Suprapubic skin (tissue), 4 donors: ENCODE measurements around the gene SRSF2. TPM values are rescaled to one million over a fixed set of nuclear protein-coding genes. Genes with fewer than 3 reads are reported as not detected.
"Not testable (repeated sequence)": the region's sequence is repeated elsewhere in the genome, so short reads cannot be mapped to it uniquely, and the experiment has no call there.

Experiments
- DNase-seq, 2 donors: peaks; one replicate each; pipeline ENCODE4 v3.0.0-alpha.2; 2019; ENCODE audit warnings: low spot score in 2 of 2
- H3K27ac ChIP-seq: fragments of 200-600 bp; sonication (generic); one replicate; pipeline ENCODE4 v1.5.1; 2019
- H3K27me3 ChIP-seq: fragments of 200-600 bp; sonication (generic); one replicate; pipeline ENCODE4 v1.5.1; 2019
- H3K36me3 ChIP-seq: fragments of 200-600 bp; sonication (generic); one replicate; pipeline ENCODE4 v1.5.1; 2019
- H3K4me1 ChIP-seq: fragments of 200-600 bp; sonication (generic); one replicate; pipeline ENCODE4 v1.5.1; 2019
- H3K4me3 ChIP-seq: fragments of 200-600 bp; sonication (generic); one replicate; pipeline ENCODE4 v1.5.1; 2019; ENCODE audit warnings: mild to moderate bottlenecking
- H3K9me3 ChIP-seq: fragments of 200-600 bp; sonication (generic); one replicate; pipeline ENCODE4 v1.5.1; 2019
- EP300 ChIP-seq: sonication (generic); formaldehyde crosslinking; IDR thresholded peaks from one replicate; pipeline ENCODE4 v1.6.1; 2017; ENCODE audit warnings: antibody characterized with exemption
- POLR2A ChIP-seq, 2 donors: fragments of 450-650 bp; IDR thresholded peaks; one replicate each; pipeline ENCODE4 v1.6.1; 2017; ENCODE audit warnings: antibody characterized with exemption in 2 of 2, mild to moderate bottlenecking in 2 of 2, moderate library complexity in 2 of 2
- POLR2AphosphoS5 ChIP-seq, 3 donors: sonication (generic); formaldehyde crosslinking; IDR thresholded peaks; one replicate each; pipeline ENCODE4 v1.6.1; 2017; ENCODE audit warnings: antibody characterized with exemption in 3 of 3
- WGBS: methylation state at CpG from one replicate; pipeline ENCODE4 v1.1.5; 2018; 5-methylcytosine and 5-hydroxymethylcytosine counted together
- total RNA-seq, 4 donors: library from RNA; depleted of rRNA; stranded (reverse); fragments of >200 nt; gene quantifications; one replicate each; pipeline ENCODE4 v1.1.0, GENCODE V29; 2016
- TF ChIP-seq, protein P1 (sequence below), 2 donors: fragments of 200-600 bp in 1 of 2; fragments of 450-650 bp in 1 of 2; sonication (generic) in 1 of 2; IDR thresholded peaks; one replicate each; pipeline ENCODE4 v1.5.1; 2016 to 2019; ENCODE audit warnings: antibody characterized with exemption in 2 of 2, mild to moderate bottlenecking in 1 of 2, moderate library complexity in 1 of 2

The SRSF2 gene
- total RNA-seq, 4 donors from 2014 or later, result 170 to 253 (median 186) TPM

- Histone ChIP-seq H3K4me1 (peaks cover 54% of the 10 kb centered on the region), H3K4me3 (peak overlapping the region; percentile 31)
- peak; percentile 87 to 90 for DNase-seq
Observed at GRCh38 chr17:76700617-76701470, 36.3 kb downstream of the SRSF2 start.

GRCh38 chr17:76700270-76700616, 36.9 kb downstream of the SRSF2 start:
- no peaks in the 10 kb centered on the region for H3K27me3 ChIP-seq
- no peaks in the 10 kb centered on the region for H3K9me3 ChIP-seq
- peaks cover 60% of the 10 kb centered on the region for H3K4me1 ChIP-seq
- TF ChIP-seq EP300, result no peak
- TF ChIP-seq POLR2AphosphoS5 (IDR thresholded peaks at IDR 0.05), result no peak
- TF ChIP-seq, protein P1, sequence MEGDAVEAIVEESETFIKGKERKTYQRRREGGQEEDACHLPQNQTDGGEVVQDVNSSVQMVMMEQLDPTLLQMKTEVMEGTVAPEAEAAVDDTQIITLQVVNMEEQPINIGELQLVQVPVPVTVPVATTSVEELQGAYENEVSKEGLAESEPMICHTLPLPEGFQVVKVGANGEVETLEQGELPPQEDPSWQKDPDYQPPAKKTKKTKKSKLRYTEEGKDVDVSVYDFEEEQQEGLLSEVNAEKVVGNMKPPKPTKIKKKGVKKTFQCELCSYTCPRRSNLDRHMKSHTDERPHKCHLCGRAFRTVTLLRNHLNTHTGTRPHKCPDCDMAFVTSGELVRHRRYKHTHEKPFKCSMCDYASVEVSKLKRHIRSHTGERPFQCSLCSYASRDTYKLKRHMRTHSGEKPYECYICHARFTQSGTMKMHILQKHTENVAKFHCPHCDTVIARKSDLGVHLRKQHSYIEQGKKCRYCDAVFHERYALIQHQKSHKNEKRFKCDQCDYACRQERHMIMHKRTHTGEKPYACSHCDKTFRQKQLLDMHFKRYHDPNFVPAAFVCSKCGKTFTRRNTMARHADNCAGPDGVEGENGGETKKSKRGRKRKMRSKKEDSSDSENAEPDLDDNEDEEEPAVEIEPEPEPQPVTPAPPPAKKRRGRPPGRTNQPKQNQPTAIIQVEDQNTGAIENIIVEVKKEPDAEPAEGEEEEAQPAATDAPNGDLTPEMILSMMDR (IDR thresholded peaks at IDR 0.05), result no peak
- TF ChIP-seq POLR2A (IDR thresholded peaks at IDR 0.05), result no peak
- H3K4me3 ChIP-seq, result peak overlapping the region; percentile 31
- DNase-seq, result no peak
- no peaks in the 10 kb centered on the region for H3K36me3 ChIP-seq
- peak overlapping the region; percentile 75 for H3K27ac ChIP-seq
- 29% methylated on average over 8 of the region's 8 CpGs for WGBS

More at GRCh38 chr17:76700617-76701470, 36.3 kb downstream of the SRSF2 start:
- TF ChIP-seq EP300 (no peak), POLR2A (IDR thresholded peaks at IDR 0.05) (peak in 1 of 2 donors; percentile 8), POLR2AphosphoS5 (IDR thresholded peaks at IDR 0.05) (no peak)
- TF ChIP-seq, protein P1 (IDR thresholded peaks at IDR 0.05), result no peak
- Histone ChIP-seq H3K27me3 (no peaks in the 10 kb centered on the region), H3K36me3 (no peaks in the 10 kb centered on the region), H3K9me3 (no peaks in the 10 kb centered on the region), H3K27ac (peak overlapping the region; percentile 75)
- WGBS, result 15% methylated on average over 33 of the region's 33 CpGs

- not testable (repeated sequence) for DNase-seq, H3K27me3 ChIP-seq, H3K27ac ChIP-seq, H3K36me3 ChIP-seq, H3K9me3 ChIP-seq, H3K4me3 ChIP-seq
- peaks cover 70% of the 10 kb centered on the region for H3K4me1 ChIP-seq
- WGBS, result 92% methylated on average over 7 of the region's 7 CpGs
Observed at GRCh38 chr17:76698466-76698977, 38.6 kb downstream of the SRSF2 start.

DNA sequence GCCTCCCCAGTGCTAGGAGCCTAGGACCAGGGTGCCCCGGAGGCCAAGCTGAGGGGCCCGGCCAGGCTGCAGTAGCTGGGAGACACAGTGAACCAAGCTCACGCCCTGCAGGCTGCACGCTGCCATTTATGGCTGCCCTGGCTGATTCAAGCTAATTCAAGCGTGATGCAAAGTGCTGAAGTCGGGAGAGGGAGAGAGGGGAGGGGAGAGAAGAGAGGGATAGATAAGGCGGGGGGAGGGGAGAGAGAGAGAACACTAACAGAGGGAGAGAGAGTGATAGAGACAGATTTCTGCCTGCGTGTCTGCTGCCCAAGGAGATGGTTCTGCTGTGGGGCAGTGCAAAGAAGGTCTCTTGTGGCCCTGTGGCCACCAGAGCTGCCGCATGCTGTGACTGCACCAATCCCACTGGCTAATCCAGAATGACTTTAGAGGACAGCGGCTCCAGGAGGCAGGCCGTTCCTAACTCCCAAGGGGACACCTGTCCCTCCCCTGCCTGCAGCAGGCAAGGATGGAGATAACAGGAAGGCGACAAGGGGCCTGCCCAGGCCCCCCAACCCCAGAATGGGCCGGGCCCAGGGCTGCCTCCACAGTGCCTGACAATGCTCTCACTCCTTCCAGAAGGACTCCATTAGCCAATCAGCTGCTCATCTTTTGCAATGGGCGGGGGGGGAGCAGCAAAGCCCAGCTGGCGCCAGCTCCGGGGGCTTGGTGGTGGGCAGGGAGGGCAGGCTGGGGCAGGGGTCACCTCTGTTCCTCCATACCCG, 39.2 kb downstream of the SRSF2 start:
- Histone ChIP-seq H3K27me3 (no peaks in the 10 kb centered on the region), H3K4me3 (no peak overlapping the region), H3K36me3 (no peaks in the 10 kb centered on the region), H3K4me1 (peaks cover 70% of the 10 kb centered on the region), H3K27ac (peak overlapping the region; percentile 7), H3K9me3 (no peaks in the 10 kb centered on the region)
- no peak for DNase-seq
- TF ChIP-seq POLR2A (IDR thresholded peaks at IDR 0.05), result no peak
- TF ChIP-seq, protein P1 (IDR thresholded peaks at IDR 0.05), result no peak
- TF ChIP-seq EP300, result no peak
- TF ChIP-seq POLR2AphosphoS5 (IDR thresholded peaks at IDR 0.05), result no peak
- WGBS, result 59% methylated on average over 16 of the region's 17 CpGs

DNA sequence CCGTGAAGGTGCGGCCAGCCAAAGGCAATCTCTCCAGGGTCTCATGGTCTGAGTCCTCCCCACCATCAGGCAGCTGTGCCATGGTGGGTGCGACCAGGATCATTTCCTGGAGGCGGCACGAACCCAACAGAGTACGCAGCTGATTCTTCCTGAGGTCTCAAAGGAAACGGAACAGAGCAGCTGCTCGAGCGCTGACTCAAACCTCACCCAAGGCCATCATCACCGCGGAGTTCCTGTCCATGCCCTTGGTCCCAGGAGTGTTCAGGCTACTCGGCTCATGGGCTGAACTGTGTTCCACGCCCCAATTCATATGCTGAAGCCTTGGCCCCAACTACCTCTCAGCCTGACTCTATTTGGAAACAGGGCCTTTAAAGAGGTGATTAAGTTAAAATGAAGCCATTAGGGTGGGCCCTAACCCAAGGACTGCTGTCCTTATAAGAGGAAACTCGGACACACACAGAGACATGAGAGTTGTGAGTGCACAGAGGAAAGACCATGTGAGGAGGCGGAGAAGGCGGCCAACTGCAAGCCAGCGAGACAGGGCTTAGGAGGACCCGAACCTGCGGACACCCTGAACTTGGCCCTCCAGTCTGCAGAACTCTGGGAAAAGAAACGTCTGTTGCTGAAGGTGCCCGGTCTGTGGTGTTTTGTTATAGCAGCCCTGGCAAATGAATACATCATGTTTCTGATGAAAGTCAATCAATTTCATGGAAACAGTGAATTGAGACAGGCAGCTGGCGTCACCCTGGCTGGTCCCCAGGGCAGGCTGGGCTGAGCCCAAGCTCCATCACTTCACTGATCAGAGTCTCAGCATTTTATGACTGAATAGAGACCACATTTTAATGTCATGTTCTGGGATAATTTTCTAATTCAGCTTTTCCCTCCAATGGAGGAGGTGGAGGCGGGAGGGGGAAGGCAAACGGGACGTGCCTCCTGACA, 40.1 kb downstream of the SRSF2 start:
- 81% methylated on average over 25 of the region's 25 CpGs for WGBS
- peaks cover 70% of the 10 kb centered on the region for H3K4me1 ChIP-seq
- peak in 1 of 3 donors; percentile 40 for TF ChIP-seq POLR2AphosphoS5 (IDR thresholded peaks at IDR 0.05)
- no peak for TF ChIP-seq POLR2A (IDR thresholded peaks at IDR 0.05)

More for the DNA sequence above, 40.1 kb downstream of the SRSF2 start:
- Histone ChIP-seq H3K4me3 (no peak overlapping the region), H3K9me3 (no peaks in the 10 kb centered on the region), H3K27me3 (no peaks in the 10 kb centered on the region), H3K36me3 (no peaks in the 10 kb centered on the region), H3K27ac (peak overlapping the region; percentile 58)
- DNase-seq, result no peak
